ENCODE results near the gene ELAVL3.

DNA sequence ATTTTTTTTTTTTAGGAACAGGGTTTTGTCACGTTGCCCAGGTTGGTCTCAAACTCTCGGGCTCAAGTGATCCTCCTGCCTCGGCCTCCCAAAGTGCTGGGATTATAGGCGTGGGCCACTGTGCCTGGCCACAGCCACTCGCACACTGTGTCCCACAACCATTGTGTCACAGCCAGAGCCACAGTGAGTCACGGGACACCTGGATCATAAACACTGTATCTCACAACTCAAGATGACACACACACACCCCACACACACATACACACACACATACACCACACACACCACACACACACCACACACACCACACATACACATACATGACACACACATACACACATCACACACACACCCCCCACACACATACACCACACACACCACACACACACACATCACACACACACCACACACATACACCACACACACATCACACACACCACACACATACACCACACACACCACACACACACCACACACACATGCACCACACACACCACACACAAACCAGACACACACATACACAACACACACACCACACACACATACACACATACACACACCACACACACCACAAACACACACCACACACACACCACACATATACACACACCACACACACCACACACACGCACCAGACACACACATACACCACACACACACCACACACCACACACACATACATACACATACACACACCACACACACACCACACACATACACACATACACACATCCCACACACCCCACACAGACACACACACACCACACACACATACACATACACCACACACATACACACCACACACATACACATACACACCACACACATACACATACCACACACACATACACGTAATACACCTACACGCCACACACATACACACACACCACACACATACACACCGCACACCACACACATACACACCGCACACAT is 16.2 kb downstream of the ELAVL3 start:
- no peak for TF ChIP-seq JUND (IDR thresholded peaks at IDR 0.05)
- TF ChIP-seq, protein P1, sequence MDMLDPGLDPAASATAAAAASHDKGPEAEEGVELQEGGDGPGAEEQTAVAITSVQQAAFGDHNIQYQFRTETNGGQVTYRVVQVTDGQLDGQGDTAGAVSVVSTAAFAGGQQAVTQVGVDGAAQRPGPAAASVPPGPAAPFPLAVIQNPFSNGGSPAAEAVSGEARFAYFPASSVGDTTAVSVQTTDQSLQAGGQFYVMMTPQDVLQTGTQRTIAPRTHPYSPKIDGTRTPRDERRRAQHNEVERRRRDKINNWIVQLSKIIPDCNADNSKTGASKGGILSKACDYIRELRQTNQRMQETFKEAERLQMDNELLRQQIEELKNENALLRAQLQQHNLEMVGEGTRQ (IDR thresholded peaks at IDR 0.05; ENCODE audit: borderline replicate concordance, low read depth, low read length), result no peak
- TF ChIP-seq, protein P2, sequence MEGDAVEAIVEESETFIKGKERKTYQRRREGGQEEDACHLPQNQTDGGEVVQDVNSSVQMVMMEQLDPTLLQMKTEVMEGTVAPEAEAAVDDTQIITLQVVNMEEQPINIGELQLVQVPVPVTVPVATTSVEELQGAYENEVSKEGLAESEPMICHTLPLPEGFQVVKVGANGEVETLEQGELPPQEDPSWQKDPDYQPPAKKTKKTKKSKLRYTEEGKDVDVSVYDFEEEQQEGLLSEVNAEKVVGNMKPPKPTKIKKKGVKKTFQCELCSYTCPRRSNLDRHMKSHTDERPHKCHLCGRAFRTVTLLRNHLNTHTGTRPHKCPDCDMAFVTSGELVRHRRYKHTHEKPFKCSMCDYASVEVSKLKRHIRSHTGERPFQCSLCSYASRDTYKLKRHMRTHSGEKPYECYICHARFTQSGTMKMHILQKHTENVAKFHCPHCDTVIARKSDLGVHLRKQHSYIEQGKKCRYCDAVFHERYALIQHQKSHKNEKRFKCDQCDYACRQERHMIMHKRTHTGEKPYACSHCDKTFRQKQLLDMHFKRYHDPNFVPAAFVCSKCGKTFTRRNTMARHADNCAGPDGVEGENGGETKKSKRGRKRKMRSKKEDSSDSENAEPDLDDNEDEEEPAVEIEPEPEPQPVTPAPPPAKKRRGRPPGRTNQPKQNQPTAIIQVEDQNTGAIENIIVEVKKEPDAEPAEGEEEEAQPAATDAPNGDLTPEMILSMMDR (IDR thresholded peaks at IDR 0.05), result no peak
- TF ChIP-seq SMC3 (IDR thresholded peaks at IDR 0.05; ENCODE audit: low read depth, low read length), result no peak
- no peak for TF ChIP-seq EP300 (IDR thresholded peaks at IDR 0.05; ENCODE audit: borderline replicate concordance in 1 of 2, low read depth in 1 of 2, low read length in 1 of 2)

Measured in SK-N-SH (cell line).